Activated CD4-positive, alpha-beta memory T cell treated with anti-CD3 and anti-CD28 coated beads, Interleukin-2, amount 10 ng/mL, durations not matched to agents 7 days and 5 days (primary cell): Measurements from ENCODE around the gene EIF2D. TPM values are rescaled to one million over a fixed set of nuclear protein-coding genes. Genes with fewer than 3 reads are reported as not detected.
A peak's percentile ranks its signal among the peaks of the same experiment; 100 is the strongest.

Source experiments
- CTCF ChIA-PET: fragments of 350-600 bp; sonication (Branson Sonifier 250); formaldehyde crosslinking; loops from one replicate; lab custom pipeline; 2021; ENCODE audit warnings: antibody characterized with exemption, inconsistent platforms; lab: Charles Lee
- POLR2A ChIA-PET: fragments of 350-600 bp; sonication (Branson Sonifier 250); formaldehyde crosslinking; loops from one replicate; lab custom pipeline; 2021; ENCODE audit warnings: antibody characterized with exemption; lab: Charles Lee
- DNase-seq: peaks from one replicate; pipeline ENCODE4 v3.0.0-alpha.2; 2020
- H3K27ac Mint-ChIP-seq: one replicate; pipeline ENCODE4 v1.8.0; 2021; ENCODE audit warnings: mild to moderate bottlenecking, mixed read lengths
- H3K27me3 Mint-ChIP-seq: one replicate; pipeline ENCODE4 v1.8.0; 2021; ENCODE audit warnings: mixed read lengths
- H3K36me3 Mint-ChIP-seq: one replicate; pipeline ENCODE4 v1.8.0; 2021; ENCODE audit warnings: low read depth, mixed read lengths
- H3K4me1 Mint-ChIP-seq: one replicate; pipeline ENCODE4 v1.8.0; 2021; ENCODE audit warnings: mixed read lengths
- H3K4me3 Mint-ChIP-seq: one replicate; pipeline ENCODE4 v1.8.0; 2021; ENCODE audit warnings: mild to moderate bottlenecking, mixed read lengths
- H3K9me3 Mint-ChIP-seq: one replicate; pipeline ENCODE4 v1.8.0; 2021; ENCODE audit warnings: mixed read lengths
- total RNA-seq, 2 experiments: library from RNA; stranded (reverse); gene quantifications; one replicate each; pipeline ENCODE4 v1.2.3, GENCODE V29; 2021

EIF2D gene
- total RNA-seq, 2 experiments from 2014 or later = 42.2 to 43.1 TPM

DNA sequence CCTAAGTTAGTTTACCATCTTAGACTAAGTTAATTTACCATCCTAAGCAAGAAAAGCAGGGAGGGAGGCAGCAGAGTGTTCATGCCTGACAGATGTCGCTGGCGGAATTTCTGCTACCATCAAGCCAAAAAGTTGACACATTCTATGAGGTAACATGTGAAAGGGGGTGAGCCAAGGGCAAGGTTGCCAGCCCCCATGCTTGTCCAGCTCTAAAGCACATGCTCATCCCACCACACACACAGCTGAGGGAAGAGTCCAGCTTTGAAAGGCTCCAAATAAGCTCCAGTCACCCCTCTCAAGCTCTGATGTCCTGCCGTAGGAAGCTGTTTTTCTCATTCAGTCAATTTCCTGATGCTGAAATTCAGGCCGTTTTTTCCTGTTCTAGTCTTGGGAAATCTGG is 46.3 kb downstream of the EIF2D start:
- ChIA-PET CTCF (interaction anchor here (1.4 to 23.3 kb wide), 4 partner anchors 9 to 21 kb away, joined by 5 to 524 read pairs (median 16); no protein-coding TSS in a partner anchor), POLR2A (interaction anchor here (1.1 to 28.4 kb wide), 3 partner anchors 4 to 96 kb away, joined by 3 to 1193 read pairs (median 1193); partner anchors contain the start of gene IKBKE)
- Mint-ChIP-seq H3K4me3 (peak overlapping the region; percentile 72), H3K9me3 (no peaks in the 10 kb centered on the region), H3K27me3 (no peaks in the 10 kb centered on the region), H3K36me3 (peaks cover 97% of the 10 kb centered on the region), H3K4me1 (peaks cover 98% of the 10 kb centered on the region), H3K27ac (peak overlapping the region; percentile 88)
- DNase-seq = no peak

DNA sequence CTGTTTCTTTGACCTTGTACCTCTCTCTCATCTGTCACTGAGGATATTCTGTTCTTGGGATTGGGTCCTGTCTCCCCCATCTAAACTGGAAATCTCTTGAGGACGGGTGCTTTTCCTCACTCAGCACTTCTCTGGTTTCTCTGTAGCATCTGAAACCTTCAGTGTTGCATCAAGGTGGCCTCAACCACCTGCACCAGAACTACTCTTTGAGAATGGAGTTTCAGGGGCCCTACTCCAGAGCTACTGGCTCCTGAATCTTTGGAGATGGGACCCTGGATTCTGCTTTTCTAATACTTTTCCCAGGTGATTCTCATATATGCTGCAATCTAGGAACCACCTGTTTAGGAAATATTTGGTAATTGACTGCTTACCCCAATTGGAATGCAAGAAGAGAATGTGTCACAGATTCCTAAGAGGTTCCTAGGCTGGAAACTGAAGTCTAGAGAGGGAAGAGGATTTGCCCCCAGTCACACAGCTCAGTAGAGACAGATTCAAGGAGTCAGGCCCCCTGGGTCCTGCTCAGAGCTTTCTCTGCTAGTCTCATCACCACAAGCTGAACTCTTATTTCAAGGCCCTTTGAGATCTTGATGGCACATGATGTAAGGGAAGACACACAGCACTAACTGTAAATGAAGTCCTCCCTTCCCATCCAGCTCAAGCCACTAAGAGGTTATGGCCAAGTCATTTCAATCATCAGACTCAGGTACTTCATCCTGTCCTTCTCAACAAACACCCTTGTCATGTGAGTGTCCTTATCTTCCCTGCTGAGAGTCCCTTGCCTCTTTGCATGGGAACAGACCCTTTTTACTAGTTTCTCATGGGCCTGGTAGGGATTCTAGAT is 48.7 kb downstream of the EIF2D start:
- DNase-seq = no peak
- ChIA-PET CTCF (interaction anchor here (0.8 to 23.3 kb wide), 9 partner anchors 7 to 84 kb away, joined by 3 to 524 read pairs (median 7); no protein-coding TSS in a partner anchor), POLR2A (interaction anchor here (0.6 to 28.4 kb wide), 11 partner anchors 2 to 204 kb away, joined by 3 to 1193 read pairs (median 4); partner anchors contain the start of genes EIF2D, IKBKE and RASSF5)
- Mint-ChIP-seq H3K4me3 (peak overlapping the region; percentile 72), H3K9me3 (no peaks in the 10 kb centered on the region), H3K36me3 (peaks cover 99% of the 10 kb centered on the region), H3K27me3 (no peaks in the 10 kb centered on the region), H3K4me1 (peaks cover 89% of the 10 kb centered on the region), H3K27ac (peak overlapping the region; percentile 88)

DNA sequence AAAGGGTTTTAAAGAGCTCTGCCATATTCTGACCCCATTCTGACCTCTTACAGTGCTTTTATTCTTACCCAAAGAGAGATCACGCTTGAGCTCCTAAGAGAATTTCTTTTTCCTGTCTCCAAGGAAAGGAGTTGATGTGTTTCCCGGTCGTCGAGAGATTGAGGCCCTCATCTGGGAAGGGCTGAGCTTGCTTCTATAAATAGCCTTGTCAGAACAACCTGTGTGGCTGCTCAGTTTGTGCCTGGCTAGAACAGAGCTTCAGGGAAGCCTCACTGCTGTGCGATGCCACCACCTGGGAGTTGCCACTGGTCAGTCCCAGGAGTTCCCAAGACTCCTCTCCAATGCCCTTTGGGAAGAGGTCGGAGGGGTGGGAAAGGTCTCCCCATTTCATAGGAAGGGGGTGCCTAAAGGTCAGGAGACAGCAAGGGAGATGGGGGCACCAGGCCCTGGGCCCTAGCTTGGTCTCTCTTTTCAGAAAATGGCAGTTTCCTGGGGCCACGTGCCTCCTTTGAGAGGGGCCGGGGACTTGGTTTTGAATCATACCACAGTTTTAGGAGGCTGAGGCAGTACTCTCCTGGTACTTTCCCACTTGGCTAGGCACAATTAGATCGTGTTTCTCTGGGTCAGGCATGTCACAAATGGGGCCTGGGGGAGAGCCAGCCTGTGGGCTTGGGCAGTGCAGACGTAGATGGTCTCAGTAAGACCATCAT is 52.1 kb downstream of the EIF2D start:
- ChIA-PET CTCF (interaction anchor here (1.1 to 23.3 kb wide), 7 partner anchors 9 to 70 kb away, joined by 3 to 524 read pairs (median 4); no protein-coding TSS in a partner anchor), POLR2A (interaction anchor here (0.8 to 24.6 kb wide), 7 partner anchors 9 to 362 kb away, joined by 3 to 1193 read pairs (median 4); partner anchors contain the start of genes EIF2D and FCMR)
- DNase-seq = no peak
- Mint-ChIP-seq H3K4me3 (peak overlapping the region; percentile 92), H3K36me3 (peaks cover 78% of the 10 kb centered on the region), H3K27ac (peak overlapping the region; percentile 94), H3K4me1 (peaks cover 70% of the 10 kb centered on the region), H3K9me3 (no peaks in the 10 kb centered on the region), H3K27me3 (no peaks in the 10 kb centered on the region)

DNA sequence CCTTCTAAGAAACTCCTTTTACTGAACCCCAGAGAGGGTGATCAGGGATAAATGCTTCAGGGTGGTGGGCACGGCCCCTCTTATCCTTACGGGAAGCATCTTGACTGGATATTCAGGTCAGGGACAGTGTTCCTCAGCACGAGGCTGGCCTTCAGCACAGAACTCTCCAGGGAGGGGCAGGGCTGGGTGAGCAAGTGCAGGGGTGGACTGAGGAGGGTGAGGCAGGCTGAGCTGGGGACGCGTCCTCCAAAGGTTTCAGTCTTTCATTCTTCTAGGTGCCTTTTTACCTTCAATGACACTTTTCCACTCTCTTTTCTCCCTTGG is 52.6 kb downstream of the EIF2D start:
- Mint-ChIP-seq H3K27ac (peak overlapping the region; percentile 94), H3K36me3 (peaks cover 72% of the 10 kb centered on the region), H3K9me3 (no peaks in the 10 kb centered on the region), H3K27me3 (no peaks in the 10 kb centered on the region), H3K4me3 (peak overlapping the region; percentile 92), H3K4me1 (peaks cover 70% of the 10 kb centered on the region)
- ChIA-PET CTCF (interaction anchor here (1.1 to 23.3 kb wide), 7 partner anchors 8 to 70 kb away, joined by 3 to 524 read pairs (median 4); no protein-coding TSS in a partner anchor), POLR2A (interaction anchor here (0.8 to 24.6 kb wide), 6 partner anchors 8 to 363 kb away, joined by 3 to 1193 read pairs (median 4); partner anchors contain the start of genes EIF2D and FCMR)
- DNase-seq = no peak

DNA sequence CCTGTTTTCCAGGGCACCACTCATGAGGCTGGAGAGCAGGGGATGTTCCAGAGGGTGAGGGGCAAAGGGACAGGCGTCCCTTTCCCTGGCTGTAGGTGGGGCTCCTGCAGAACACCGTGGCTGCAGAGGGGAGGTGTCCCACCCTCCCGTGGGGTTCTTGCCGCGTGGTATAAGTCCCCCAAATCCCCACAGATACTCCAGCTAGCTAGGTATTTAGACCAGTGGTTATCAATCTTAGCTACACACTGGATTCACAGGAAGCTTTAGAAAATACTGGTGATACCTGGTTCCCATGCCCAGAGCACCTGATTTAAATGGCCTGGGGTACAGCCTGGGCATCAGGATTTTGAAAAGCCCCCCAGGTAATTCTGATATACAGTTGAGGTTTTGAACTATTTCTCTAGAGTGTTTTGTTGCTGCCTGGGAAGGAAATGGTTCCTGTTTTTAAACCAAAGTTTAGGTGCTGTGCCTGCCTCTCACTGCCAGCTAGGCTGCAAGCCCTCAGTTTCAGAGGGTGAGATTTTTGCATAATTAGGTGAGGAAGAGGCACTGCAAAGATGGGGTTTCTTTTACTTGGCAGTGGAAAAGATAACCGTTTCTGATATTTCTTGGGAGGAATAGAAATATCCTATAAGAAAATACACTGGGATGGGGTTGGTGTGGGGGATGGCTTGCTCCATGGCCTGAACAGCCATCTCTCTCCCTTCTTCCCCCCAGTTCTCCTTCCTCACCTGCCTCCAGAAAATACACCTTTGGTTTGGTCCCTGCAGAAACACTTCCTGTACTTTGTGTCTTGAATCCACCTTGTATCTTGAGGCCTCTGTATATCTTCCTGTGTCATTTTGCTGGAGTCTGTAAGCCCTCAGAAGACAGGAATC is 53.2 kb downstream of the EIF2D start:
- CTCF ChIA-PET = interaction anchor here (0.9 to 23.3 kb wide), 7 partner anchors 7 to 76 kb away, joined by 3 to 524 read pairs (median 3); no protein-coding TSS in a partner anchor
- H3K36me3 Mint-ChIP-seq = peaks cover 66% of the 10 kb centered on the region
- POLR2A ChIA-PET = interaction anchor here (1.0 to 24.6 kb wide), 7 partner anchors 13 to 88 kb away, joined by 3 to 1193 read pairs (median 3); partner anchors contain the start of genes DYRK3 and EIF2D
- peaks cover 70% of the 10 kb centered on the region for H3K4me1 Mint-ChIP-seq
- peak overlapping the region; percentile 92 for H3K4me3 Mint-ChIP-seq
- peak overlapping the region; percentile 94 for H3K27ac Mint-ChIP-seq
- H3K9me3 Mint-ChIP-seq = no peaks in the 10 kb centered on the region
- DNase-seq = no peak
- no peaks in the 10 kb centered on the region for H3K27me3 Mint-ChIP-seq

DNA sequence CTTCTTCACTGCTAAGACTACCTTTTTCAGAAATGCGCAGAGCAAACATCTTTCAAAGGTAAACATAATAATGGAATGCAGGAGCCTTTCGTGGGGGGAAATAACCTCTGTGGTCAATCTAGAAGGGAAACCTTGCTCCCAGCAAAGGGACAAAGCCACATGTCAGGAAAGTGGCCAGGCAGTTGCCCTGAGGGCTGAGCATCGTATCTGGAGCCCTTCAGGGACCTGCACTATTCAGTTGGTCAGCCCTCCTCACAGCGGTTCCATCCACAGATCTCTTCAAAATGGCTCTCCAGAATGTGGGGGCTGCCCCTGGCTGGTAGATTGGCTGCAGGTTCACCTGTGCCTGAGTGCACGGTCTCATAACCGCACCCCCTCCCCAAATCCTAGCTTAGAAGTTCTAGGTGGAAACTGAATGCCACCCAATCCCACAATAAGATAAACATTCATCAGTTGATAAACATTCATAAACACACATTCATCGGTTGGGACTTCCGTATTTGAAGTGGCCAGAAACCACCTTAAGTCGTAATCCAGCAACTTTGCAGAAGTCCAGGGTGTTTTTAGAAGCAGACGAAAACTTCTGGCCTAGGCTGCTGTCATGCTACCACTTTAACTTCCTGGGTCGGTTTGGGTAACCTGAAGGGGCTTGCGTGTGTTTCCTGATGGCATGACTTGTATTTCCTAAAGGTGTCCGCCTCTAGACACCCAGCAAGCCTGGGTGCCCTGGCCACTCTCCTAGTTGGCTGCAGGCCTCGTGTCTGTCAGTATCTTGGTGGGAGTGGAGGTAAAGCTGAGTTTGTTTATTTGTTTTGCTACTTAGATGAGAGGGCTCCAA is 54.4 kb downstream of the EIF2D start:
- ChIA-PET CTCF (interaction anchor here (0.6 to 23.3 kb wide), 7 partner anchors 9 to 77 kb away, joined by 3 to 524 read pairs (median 4); no protein-coding TSS in a partner anchor), POLR2A (interaction anchor here (1.1 to 24.6 kb wide), 6 partner anchors 12 to 87 kb away, joined by 3 to 1193 read pairs (median 6); partner anchors contain the start of genes DYRK3 and EIF2D)
- H3K9me3 Mint-ChIP-seq = no peaks in the 10 kb centered on the region
- peak; percentile 54 for DNase-seq
- no peaks in the 10 kb centered on the region for H3K27me3 Mint-ChIP-seq
- peaks cover 54% of the 10 kb centered on the region for H3K36me3 Mint-ChIP-seq
- peaks cover 69% of the 10 kb centered on the region for H3K4me1 Mint-ChIP-seq
- peak overlapping the region; percentile 92 for H3K4me3 Mint-ChIP-seq
- peak overlapping the region; percentile 94 for H3K27ac Mint-ChIP-seq

DNA sequence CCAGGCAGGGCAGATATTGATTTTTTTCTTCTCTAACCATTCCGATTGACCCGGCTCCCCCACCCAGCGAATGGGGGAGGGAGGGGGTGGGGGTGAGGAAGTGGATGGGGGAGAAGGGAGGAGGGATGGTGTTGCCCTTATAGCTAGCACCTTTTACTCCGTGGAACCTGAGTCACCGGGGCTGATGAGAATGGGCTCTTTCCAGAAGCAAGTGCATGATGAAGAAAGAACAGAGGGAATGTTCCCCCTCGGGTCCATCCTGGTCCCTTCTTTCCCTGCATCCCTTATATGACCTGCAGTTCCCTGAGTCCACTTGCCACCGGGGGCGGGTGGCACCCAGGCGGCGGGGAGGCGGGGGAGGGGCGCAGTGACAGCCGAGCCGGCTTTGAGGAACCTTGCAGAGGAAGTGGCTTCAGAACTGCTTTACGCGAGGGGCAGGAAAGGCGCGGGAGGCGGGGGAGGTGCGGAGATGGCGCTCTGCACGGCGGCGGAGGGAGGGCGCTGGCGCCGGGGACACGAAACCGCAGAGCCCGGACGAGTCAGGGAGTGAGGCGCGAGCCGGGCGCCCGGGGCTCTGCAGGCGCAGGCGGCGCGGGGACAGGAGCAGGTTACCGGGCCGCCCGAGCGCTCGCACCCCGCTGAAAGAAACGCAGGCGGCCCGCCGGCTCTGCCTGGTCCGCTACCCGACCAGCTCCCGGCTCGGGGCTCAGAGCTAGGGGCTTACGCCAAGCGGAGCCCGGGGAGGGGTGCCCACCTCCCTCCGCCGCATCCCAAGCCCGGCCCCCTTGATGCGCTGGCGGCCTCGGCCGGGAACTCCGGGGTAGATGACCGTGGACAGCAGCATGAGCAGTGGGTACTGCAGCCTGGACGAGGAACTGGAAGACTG is 55.3 kb downstream of the EIF2D start:
- Mint-ChIP-seq H3K27ac (peak overlapping the region; percentile 94), H3K9me3 (no peaks in the 10 kb centered on the region), H3K4me1 (peaks cover 68% of the 10 kb centered on the region), H3K27me3 (no peaks in the 10 kb centered on the region), H3K4me3 (peak overlapping the region; percentile 92), H3K36me3 (peaks cover 46% of the 10 kb centered on the region)
- POLR2A ChIA-PET = interaction anchor here (0.7 to 24.6 kb wide), 9 partner anchors 11 to 87 kb away, joined by 3 to 1193 read pairs (median 5); partner anchors contain the start of genes EIF2D and IKBKE
- peak; percentile 94 for DNase-seq
- CTCF ChIA-PET = interaction anchor here (0.6 to 23.3 kb wide), 8 partner anchors 9 to 91 kb away, joined by 3 to 524 read pairs (median 10); partner anchors contain the start of gene EIF2D

DNA sequence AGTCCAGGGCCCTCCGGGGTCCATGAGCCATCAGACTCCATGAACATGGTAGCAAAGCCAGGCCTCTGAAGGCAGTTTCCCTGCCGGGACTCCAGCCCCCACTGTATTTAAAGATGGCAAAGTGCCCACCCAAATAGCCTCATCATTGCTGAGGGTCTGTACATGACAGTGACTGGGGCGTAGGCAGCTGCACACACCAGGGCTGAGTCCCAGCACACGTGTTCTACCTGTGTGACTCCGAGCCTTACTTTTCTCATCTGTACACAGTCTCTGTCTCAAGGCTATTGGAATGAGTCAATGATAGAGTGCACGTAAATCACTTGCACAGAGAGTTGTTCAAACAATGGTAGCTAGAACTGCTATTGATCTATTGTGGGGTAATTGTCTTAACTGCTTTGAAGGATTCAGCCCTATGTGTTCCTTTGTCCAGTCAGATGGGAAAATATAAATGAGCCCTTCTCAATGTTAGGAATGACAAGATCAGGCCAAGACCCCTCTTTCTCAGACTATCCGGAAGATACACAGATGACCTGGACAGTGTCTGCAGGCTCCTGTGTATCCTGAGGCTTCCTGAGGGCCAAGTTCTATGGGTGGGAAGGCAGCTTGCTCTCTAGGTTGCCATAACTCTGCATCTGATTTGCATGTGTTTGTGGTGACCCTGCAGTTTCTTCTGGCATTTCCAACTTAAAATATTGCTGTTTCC is 56.1 kb downstream of the EIF2D start:
- H3K4me1 Mint-ChIP-seq = peaks cover 69% of the 10 kb centered on the region
- peak overlapping the region; percentile 92 for H3K4me3 Mint-ChIP-seq
- DNase-seq = no peak
- CTCF ChIA-PET = interaction anchor here (0.7 to 23.3 kb wide), 11 partner anchors 10 to 90 kb away, joined by 3 to 524 read pairs (median 10); partner anchors contain the start of genes DYRK3 and EIF2D
- POLR2A ChIA-PET = interaction anchor here (0.7 to 24.6 kb wide), 11 partner anchors 10 to 87 kb away, joined by 3 to 1193 read pairs (median 6); partner anchors contain the start of genes EIF2D, IKBKE and RASSF5
- no peaks in the 10 kb centered on the region for H3K27me3 Mint-ChIP-seq
- no peaks in the 10 kb centered on the region for H3K9me3 Mint-ChIP-seq
- peaks cover 39% of the 10 kb centered on the region for H3K36me3 Mint-ChIP-seq
- peak overlapping the region; percentile 94 for H3K27ac Mint-ChIP-seq

DNA sequence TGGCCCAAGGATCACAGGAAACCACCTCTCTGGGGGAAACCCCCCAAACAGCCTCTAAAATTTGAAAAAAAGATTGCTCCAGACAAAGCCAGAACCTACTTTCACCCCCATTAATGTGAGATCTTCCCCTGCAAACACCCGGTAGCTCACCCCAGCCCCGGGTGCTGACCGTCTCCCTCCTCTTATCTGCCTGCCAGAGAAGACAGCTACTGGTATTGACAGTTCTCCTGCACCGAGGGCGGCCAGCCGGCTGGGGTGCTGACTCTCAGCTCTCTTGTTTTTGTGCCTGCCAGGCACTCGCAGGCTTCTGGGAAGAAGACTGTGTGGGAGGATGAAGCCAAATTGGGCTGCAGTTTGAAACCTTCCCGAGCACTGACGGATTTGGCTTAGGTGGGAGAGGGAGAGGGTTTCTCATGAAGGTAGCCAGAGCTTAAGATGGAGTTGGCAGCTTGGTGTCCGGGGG is 56.8 kb downstream of the EIF2D start:
- H3K4me3 Mint-ChIP-seq = peak overlapping the region; percentile 92
- H3K4me1 Mint-ChIP-seq = peaks cover 67% of the 10 kb centered on the region
- peaks cover 32% of the 10 kb centered on the region for H3K36me3 Mint-ChIP-seq
- peak overlapping the region; percentile 94 for H3K27ac Mint-ChIP-seq
- POLR2A ChIA-PET = interaction anchor here (0.7 to 24.6 kb wide), 9 partner anchors 10 to 86 kb away, joined by 3 to 1193 read pairs (median 6); partner anchors contain the start of genes EIF2D and RASSF5
- no peak for DNase-seq
- CTCF ChIA-PET = interaction anchor here (0.9 to 23.3 kb wide), 13 partner anchors 11 to 108 kb away, joined by 3 to 524 read pairs (median 7); partner anchors contain the start of genes DYRK3 and EIF2D
- H3K9me3 Mint-ChIP-seq = no peaks in the 10 kb centered on the region
- no peaks in the 10 kb centered on the region for H3K27me3 Mint-ChIP-seq
